HEK293 (cell line): ENCODE results near the gene NELFB.

Experiments
- BCL11A ChIP-seq: fragments of 450-650 bp; formaldehyde crosslinking; IDR thresholded peaks from 2 replicates; pipeline ENCODE4 v1.5.1; 2016; ENCODE audit warnings: low read depth, missing biosample characterization, missing genetic modification characterization
- BCL11B ChIP-seq: fragments of 450-650 bp; formaldehyde crosslinking; IDR thresholded peaks from 2 replicates; pipeline ENCODE4 v1.5.1; 2016; ENCODE audit warnings: low read depth, missing biosample characterization, missing genetic modification characterization
- HIC1 ChIP-seq: fragments of 450-650 bp; formaldehyde crosslinking; IDR thresholded peaks from 2 replicates; pipeline ENCODE4 v1.5.1; 2016; ENCODE audit warnings: missing biosample characterization, missing genetic modification characterization
- KLF7 ChIP-seq: fragments of 450-650 bp; formaldehyde crosslinking; IDR thresholded peaks from 2 replicates; pipeline ENCODE4 v1.5.1; 2016; ENCODE audit warnings: missing biosample characterization, missing genetic modification characterization, borderline replicate concordance
- KLF9 ChIP-seq: fragments of 450-650 bp; formaldehyde crosslinking; IDR thresholded peaks from 2 replicates; pipeline ENCODE4 v1.5.1; 2016; ENCODE audit warnings: missing biosample characterization, missing genetic modification characterization, low read depth
- SCRT2 ChIP-seq: fragments of 450-650 bp; formaldehyde crosslinking; IDR thresholded peaks from 2 replicates; pipeline ENCODE4 v1.5.1; 2016; ENCODE audit warnings: missing biosample characterization, missing genetic modification characterization
- TCF7L2 ChIP-seq: IDR thresholded peaks from 2 replicates; pipeline ENCODE4 v1.6.1; 2011; ENCODE audit warnings: low read depth, mild to moderate bottlenecking, inconsistent platforms, low read length, moderate library complexity, borderline replicate concordance
- TRIM28 ChIP-seq: IDR thresholded peaks from 2 replicates; pipeline ENCODE4 v1.6.1; 2011; ENCODE audit warnings: low read length, control low read depth, borderline replicate concordance
- YY2 ChIP-seq: fragments of 450-650 bp; formaldehyde crosslinking; IDR thresholded peaks from 2 replicates; pipeline ENCODE4 v1.5.1; 2016; ENCODE audit warnings: missing biosample characterization, missing genetic modification characterization
- ZBTB7A ChIP-seq: fragments of 450-650 bp; formaldehyde crosslinking; IDR thresholded peaks from 2 replicates; pipeline ENCODE4 v1.5.1; 2016; ENCODE audit warnings: low read depth, missing biosample characterization, missing genetic modification characterization
- ZBTB8A ChIP-seq: fragments of 450-650 bp; formaldehyde crosslinking; IDR thresholded peaks from 2 replicates; pipeline ENCODE4 v1.5.1; 2016; ENCODE audit warnings: missing biosample characterization, missing genetic modification characterization
- ZFHX2 ChIP-seq: fragments of 450-650 bp; formaldehyde crosslinking; conservative IDR thresholded peaks from 2 replicates; pipeline ENCODE4 v1.5.1; 2016; ENCODE audit warnings: missing biosample characterization, missing genetic modification characterization
- ZNF114 ChIP-seq: fragments of 450-650 bp; formaldehyde crosslinking; IDR thresholded peaks from 2 replicates; pipeline ENCODE4 v1.5.0; 2017; ENCODE audit warnings: missing biosample characterization, missing genetic modification characterization
- ZNF132 ChIP-seq: fragments of 450-650 bp; formaldehyde crosslinking; IDR thresholded peaks from 2 replicates; pipeline ENCODE4 v1.5.1; 2017; ENCODE audit warnings: missing biosample characterization, missing genetic modification characterization, borderline replicate concordance
- ZNF184 ChIP-seq: fragments of 450-650 bp; IDR thresholded peaks from 2 replicates; pipeline ENCODE4 v1.5.1; 2018; ENCODE audit warnings: missing biosample characterization, mild to moderate bottlenecking, missing genetic modification characterization
- ZNF23 ChIP-seq: fragments of 450-650 bp; formaldehyde crosslinking; IDR thresholded peaks from 2 replicates; pipeline ENCODE4 v1.5.1; 2016; ENCODE audit warnings: missing biosample characterization, missing genetic modification characterization, borderline replicate concordance
- ZNF266 ChIP-seq: fragments of 450-650 bp; formaldehyde crosslinking; IDR thresholded peaks from 2 replicates; pipeline ENCODE4 v1.5.1; 2016; ENCODE audit warnings: missing biosample characterization, missing genetic modification characterization, low read depth
- ZNF341 ChIP-seq: fragments of 450-650 bp; formaldehyde crosslinking; IDR thresholded peaks from 2 replicates; pipeline ENCODE4; 2016; ENCODE audit warnings: low read depth, missing biosample characterization, missing genetic modification characterization
- ZNF501 ChIP-seq: fragments of 450-650 bp; formaldehyde crosslinking; IDR thresholded peaks from 2 replicates; pipeline ENCODE4 v1.5.1; 2016; ENCODE audit warnings: missing biosample characterization, missing genetic modification characterization
- ZNF549 ChIP-seq: fragments of 450-650 bp; IDR thresholded peaks from 2 replicates; pipeline ENCODE4 v1.5.1; 2018; ENCODE audit warnings: missing biosample characterization, missing genetic modification characterization, mild to moderate bottlenecking, inconsistent platforms, moderate library complexity
- ZNF560 ChIP-seq: fragments of 450-650 bp; formaldehyde crosslinking; IDR thresholded peaks from 2 replicates; pipeline ENCODE4 v1.5.1; 2017; ENCODE audit warnings: missing biosample characterization, missing genetic modification characterization, borderline replicate concordance
- ZNF626 ChIP-seq: fragments of 450-650 bp; sonication (Bioruptor Pico); formaldehyde crosslinking; IDR thresholded peaks from 2 replicates; pipeline ENCODE4 v1.5.1; 2018; ENCODE audit warnings: missing biosample characterization, missing genetic modification characterization, inconsistent platforms
- ZNF701 ChIP-seq: fragments of 450-650 bp; formaldehyde crosslinking; IDR thresholded peaks from 2 replicates; pipeline ENCODE4 v1.5.1; 2016; ENCODE audit warnings: missing biosample characterization, missing genetic modification characterization
- ZNF777 ChIP-seq: fragments of 450-650 bp; formaldehyde crosslinking; IDR thresholded peaks from 2 replicates; pipeline ENCODE4 v1.5.1; 2017; ENCODE audit warnings: missing biosample characterization, missing genetic modification characterization, borderline replicate concordance
- ZXDB ChIP-seq: fragments of 450-650 bp; formaldehyde crosslinking; IDR thresholded peaks from 2 replicates; pipeline ENCODE4 v1.5.1; 2016; ENCODE audit warnings: missing biosample characterization, missing genetic modification characterization
- TF ChIP-seq, protein P1 (sequence below): fragments of 450-650 bp; formaldehyde crosslinking; IDR thresholded peaks from 2 replicates; pipeline ENCODE4 v1.5.1; 2016; ENCODE audit warnings: missing biosample characterization, missing genetic modification characterization
- TF ChIP-seq, protein P2 (sequence below): fragments of 450-650 bp; formaldehyde crosslinking; IDR thresholded peaks from 2 replicates; pipeline ENCODE4 v1.5.0; 2017; ENCODE audit warnings: missing biosample characterization, missing genetic modification characterization, borderline replicate concordance
- TF ChIP-seq, protein P3 (sequence below): fragments of 450-650 bp; formaldehyde crosslinking; IDR thresholded peaks from 2 replicates; pipeline ENCODE4 v1.5.1; 2016; ENCODE audit warnings: missing biosample characterization, missing genetic modification characterization, borderline replicate concordance
- TF ChIP-seq, protein P4 (sequence below): fragments of 450-650 bp; formaldehyde crosslinking; IDR thresholded peaks from 2 replicates; pipeline ENCODE4 v1.5.1; 2016; ENCODE audit warnings: missing biosample characterization, missing genetic modification characterization

NELFB gene

GRCh38 chr9:137241490-137242268 is 13.4 kb upstream of the NELFB start (continued):
- no peak for TF ChIP-seq ZNF266 (tag by site-specific recombination)
- TF ChIP-seq ZXDB (tag by site-specific recombination): 0 out of 2 replicates have a peak, but pooled peaks have one; percentile 21
- no peak for TF ChIP-seq ZNF23
- TF ChIP-seq ZBTB8A (tag by site-specific recombination): peak; percentile 39
- TF ChIP-seq ZBTB7A (tag by site-specific recombination): peak; percentile 57; the same call in 1 of the 2 replicates
- no peak for TF ChIP-seq KLF9 (tag by site-specific recombination)
- no peak for TF ChIP-seq TCF7L2
- no peak for TF ChIP-seq ZNF184 (tag by site-specific recombination)
- peak; percentile 47; the same call in 1 of the 2 replicates for TF ChIP-seq ZNF341 (tag by site-specific recombination)
- TF ChIP-seq BCL11A (tag by site-specific recombination): 0 out of 2 replicates have a peak, but pooled peaks have one; percentile 15
- TF ChIP-seq HIC1 (tag by site-specific recombination): no peak; the same call in 1 of the 2 replicates
- TF ChIP-seq SCRT2 (tag by site-specific recombination): no peak
- TF ChIP-seq TRIM28: no peak
- TF ChIP-seq ZNF777 (tag by site-specific recombination): no peak
- TF ChIP-seq ZFHX2 (tag by site-specific recombination): no peak
- 0 out of 2 replicates have a peak, but pooled peaks have one; percentile 17 for TF ChIP-seq KLF7 (tag by site-specific recombination)
- no peak for TF ChIP-seq ZNF132 (tag by site-specific recombination)
- TF ChIP-seq ZNF701 (tag by site-specific recombination): no peak
- TF ChIP-seq, protein P1, sequence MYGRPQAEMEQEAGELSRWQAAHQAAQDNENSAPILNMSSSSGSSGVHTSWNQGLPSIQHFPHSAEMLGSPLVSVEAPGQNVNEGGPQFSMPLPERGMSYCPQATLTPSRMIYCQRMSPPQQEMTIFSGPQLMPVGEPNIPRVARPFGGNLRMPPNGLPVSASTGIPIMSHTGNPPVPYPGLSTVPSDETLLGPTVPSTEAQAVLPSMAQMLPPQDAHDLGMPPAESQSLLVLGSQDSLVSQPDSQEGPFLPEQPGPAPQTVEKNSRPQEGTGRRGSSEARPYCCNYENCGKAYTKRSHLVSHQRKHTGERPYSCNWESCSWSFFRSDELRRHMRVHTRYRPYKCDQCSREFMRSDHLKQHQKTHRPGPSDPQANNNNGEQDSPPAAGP (tag by site-specific recombination): peak; percentile 21; the same call in 1 of the 2 replicates
- no peak for TF ChIP-seq ZNF114 (tag by site-specific recombination)
- TF ChIP-seq ZNF626 (tag by site-specific recombination): no peak
- TF ChIP-seq, protein P2, sequence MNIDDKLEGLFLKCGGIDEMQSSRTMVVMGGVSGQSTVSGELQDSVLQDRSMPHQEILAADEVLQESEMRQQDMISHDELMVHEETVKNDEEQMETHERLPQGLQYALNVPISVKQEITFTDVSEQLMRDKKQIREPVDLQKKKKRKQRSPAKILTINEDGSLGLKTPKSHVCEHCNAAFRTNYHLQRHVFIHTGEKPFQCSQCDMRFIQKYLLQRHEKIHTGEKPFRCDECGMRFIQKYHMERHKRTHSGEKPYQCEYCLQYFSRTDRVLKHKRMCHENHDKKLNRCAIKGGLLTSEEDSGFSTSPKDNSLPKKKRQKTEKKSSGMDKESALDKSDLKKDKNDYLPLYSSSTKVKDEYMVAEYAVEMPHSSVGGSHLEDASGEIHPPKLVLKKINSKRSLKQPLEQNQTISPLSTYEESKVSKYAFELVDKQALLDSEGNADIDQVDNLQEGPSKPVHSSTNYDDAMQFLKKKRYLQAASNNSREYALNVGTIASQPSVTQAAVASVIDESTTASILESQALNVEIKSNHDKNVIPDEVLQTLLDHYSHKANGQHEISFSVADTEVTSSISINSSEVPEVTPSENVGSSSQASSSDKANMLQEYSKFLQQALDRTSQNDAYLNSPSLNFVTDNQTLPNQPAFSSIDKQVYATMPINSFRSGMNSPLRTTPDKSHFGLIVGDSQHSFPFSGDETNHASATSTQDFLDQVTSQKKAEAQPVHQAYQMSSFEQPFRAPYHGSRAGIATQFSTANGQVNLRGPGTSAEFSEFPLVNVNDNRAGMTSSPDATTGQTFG (tag by site-specific recombination): peak; percentile 20; the same call in 1 of the 2 replicates
- no peak for TF ChIP-seq ZNF549 (tag by site-specific recombination)
- TF ChIP-seq, protein P3, sequence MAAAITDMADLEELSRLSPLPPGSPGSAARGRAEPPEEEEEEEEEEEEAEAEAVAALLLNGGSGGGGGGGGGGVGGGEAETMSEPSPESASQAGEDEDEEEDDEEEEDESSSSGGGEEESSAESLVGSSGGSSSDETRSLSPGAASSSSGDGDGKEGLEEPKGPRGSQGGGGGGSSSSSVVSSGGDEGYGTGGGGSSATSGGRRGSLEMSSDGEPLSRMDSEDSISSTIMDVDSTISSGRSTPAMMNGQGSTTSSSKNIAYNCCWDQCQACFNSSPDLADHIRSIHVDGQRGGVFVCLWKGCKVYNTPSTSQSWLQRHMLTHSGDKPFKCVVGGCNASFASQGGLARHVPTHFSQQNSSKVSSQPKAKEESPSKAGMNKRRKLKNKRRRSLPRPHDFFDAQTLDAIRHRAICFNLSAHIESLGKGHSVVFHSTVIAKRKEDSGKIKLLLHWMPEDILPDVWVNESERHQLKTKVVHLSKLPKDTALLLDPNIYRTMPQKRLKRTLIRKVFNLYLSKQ (tag by site-specific recombination): no peak
- TF ChIP-seq YY2: no peak
- TF ChIP-seq, protein P4, sequence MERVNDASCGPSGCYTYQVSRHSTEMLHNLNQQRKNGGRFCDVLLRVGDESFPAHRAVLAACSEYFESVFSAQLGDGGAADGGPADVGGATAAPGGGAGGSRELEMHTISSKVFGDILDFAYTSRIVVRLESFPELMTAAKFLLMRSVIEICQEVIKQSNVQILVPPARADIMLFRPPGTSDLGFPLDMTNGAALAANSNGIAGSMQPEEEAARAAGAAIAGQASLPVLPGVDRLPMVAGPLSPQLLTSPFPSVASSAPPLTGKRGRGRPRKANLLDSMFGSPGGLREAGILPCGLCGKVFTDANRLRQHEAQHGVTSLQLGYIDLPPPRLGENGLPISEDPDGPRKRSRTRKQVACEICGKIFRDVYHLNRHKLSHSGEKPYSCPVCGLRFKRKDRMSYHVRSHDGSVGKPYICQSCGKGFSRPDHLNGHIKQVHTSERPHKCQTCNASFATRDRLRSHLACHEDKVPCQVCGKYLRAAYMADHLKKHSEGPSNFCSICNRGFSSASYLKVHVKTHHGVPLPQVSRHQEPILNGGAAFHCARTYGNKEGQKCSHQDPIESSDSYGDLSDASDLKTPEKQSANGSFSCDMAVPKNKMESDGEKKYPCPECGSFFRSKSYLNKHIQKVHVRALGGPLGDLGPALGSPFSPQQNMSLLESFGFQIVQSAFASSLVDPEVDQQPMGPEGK (tag by site-specific recombination): 0 out of 2 replicates have a peak, but pooled peaks have one; percentile 37
- no peak for TF ChIP-seq ZNF501 (tag by site-specific recombination)
- no peak for TF ChIP-seq ZNF560 (tag by site-specific recombination)
- TF ChIP-seq BCL11B: peak; percentile 44; the same call in 1 of the 2 replicates
